Astrocyte of the cerebellum (primary cell): ENCODE data around the gene PRSS50.
"Not testable (repeated sequence)": the region's sequence is repeated elsewhere in the genome, so short reads cannot be mapped to it uniquely, and the experiment has no call there.

Experiments
- DNase-seq: peaks from one replicate; pipeline ENCODE4 v3.0.0-alpha.2; 2011; ENCODE audit warnings: low read depth
- H3K4me3 ChIP-seq: 2 replicates; pipeline ENCODE4 v1.5.1; 2011; ENCODE audit warnings: mild to moderate bottlenecking, low read depth, low read length, moderate library complexity
- CTCF ChIP-seq: IDR thresholded peaks from 2 replicates; pipeline ENCODE4 v1.5.1; 2012; ENCODE audit warnings: low read length, low read depth, moderate library complexity, mild to moderate bottlenecking; ENCODE audit errors: missing control alignments
- in situ Hi-C: cut with HindIII; loops from 2 replicates; pipeline ENCODE4 v1.10.0; 2017; ENCODE audit warnings: low sequenced_read_pairs

PRSS50 gene

GRCh38 chr3:46750555-46751038 lies 32.9 kb upstream of the PRSS50 start:
- DNase-seq: no peak
- H3K4me3 ChIP-seq: no peak overlapping the region
- in situ Hi-C loops: no loop called here
- TF ChIP-seq CTCF: no peak

- H3K4me3 ChIP-seq: no peak overlapping the region
- DNase-seq: no peak
- in situ Hi-C loops: no loop called here
- TF ChIP-seq CTCF: no peak
Observed at GRCh38 chr3:46749129-46749528, 31.5 kb upstream of the PRSS50 start.

- no peak for DNase-seq
- TF ChIP-seq CTCF: no peak
- in situ Hi-C loops: no loop called here
- no peak overlapping the region for H3K4me3 ChIP-seq
Observed at GRCh38 chr3:46748170-46748569, 30.5 kb upstream of the PRSS50 start.

GRCh38 chr3:46746711-46747110 lies 29.0 kb upstream of the PRSS50 start:
- no peak for TF ChIP-seq CTCF
- H3K4me3 ChIP-seq: no peak overlapping the region
- in situ Hi-C loops: no loop called here
- DNase-seq: no peak

GRCh38 chr3:46742992-46743585 lies 25.4 kb upstream of the PRSS50 start:
- H3K4me3 ChIP-seq: no peak overlapping the region
- DNase-seq: no peak
- in situ Hi-C loops: no loop called here
- no peak for TF ChIP-seq CTCF

- H3K4me3 ChIP-seq, in situ Hi-C loops, DNase-seq: not testable (repeated sequence)
Observed at GRCh38 chr3:46739565-46739964, 21.9 kb upstream of the PRSS50 start.

- no peak for DNase-seq
- in situ Hi-C loops: no loop called here
- no peak for TF ChIP-seq CTCF
- no peak overlapping the region for H3K4me3 ChIP-seq
Observed at GRCh38 chr3:46737329-46737731, 19.7 kb upstream of the PRSS50 start.
